Left renal cortex interstitium (tissue), 4 donors: Measurements from ENCODE around the gene HSPE1. TPM values are rescaled to one million over a fixed set of nuclear protein-coding genes. Genes with fewer than 3 reads are reported as not detected.
"Not testable (repeated sequence)": the region's sequence is repeated elsewhere in the genome, so short reads cannot be mapped to it uniquely, and the experiment has no call there.

Experiments used
- DNase-seq, 4 donors: peaks; one replicate each; pipeline ENCODE4 v3.0.0-alpha.2; 2013; ENCODE audit warnings: low read depth in 4 of 4, low spot score in 2 of 4, missing footprints in 1 of 4
- polyA plus RNA-seq, 4 donors: library from polyadenylated mRNA; unstranded; fragments of 120-200 nt; gene quantifications; one replicate each; pipeline ENCODE4 v1.2.1, GENCODE V29; 2013; ENCODE audit not compliant: insufficient read length in 4 of 4

Gene HSPE1
- 100 to 1,000 TPM; 213 to 307 (median 255) TPM for polyA plus RNA-seq

DNA sequence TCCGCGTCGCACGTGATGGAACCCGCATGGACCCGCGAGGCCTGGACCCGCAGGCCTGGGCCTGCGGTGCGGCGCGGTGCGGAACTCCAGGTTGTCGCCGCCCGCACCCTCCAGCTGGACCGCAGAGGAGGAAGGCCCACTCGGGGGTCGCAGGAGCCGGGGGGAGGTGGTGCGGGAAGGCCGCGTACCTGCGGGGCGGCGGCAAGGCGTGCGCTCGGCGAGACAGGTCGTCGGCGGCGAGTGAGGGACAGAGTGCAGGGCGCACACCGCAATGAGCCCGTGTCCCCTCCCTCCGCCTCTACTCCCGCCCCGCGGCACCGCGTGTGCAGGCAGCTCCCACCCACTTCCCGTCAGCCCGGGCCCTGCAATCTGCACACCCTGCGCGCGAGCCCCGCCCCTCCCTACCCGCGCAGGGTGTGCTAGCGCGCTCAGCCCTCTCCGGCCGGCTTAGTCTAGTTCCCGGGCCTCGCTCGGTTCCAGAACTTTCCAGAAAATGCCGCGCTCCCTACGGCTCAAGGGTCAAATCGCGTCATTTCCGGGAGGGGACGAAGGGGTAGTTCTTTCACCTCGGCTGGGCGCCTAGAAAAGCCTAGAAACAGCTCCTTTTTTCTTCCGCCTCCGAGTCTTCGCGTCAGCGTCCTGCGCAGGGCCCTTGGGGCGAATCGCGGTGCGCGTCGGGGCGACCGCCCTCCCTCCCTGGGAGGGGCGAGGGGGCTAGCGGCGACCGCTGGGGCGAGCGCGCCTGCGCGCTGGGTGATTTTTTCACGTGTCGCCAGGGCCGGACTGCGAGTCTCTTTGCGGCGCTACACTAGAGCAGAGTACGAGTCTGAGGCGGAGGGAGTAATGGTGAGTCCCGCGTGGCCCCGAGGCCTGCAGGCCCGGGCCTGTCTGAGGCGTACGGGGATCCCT lies at the start of gene HSPE1, which contains the start of gene HSPD1:
TSS of gene HSPE1 (plus strand) at position 786 of the 909 bp plus-strand sequence. CDS start at position 844, 58 bp downstream.
TSS of gene HSPD1 (minus strand) at position 247 of the 909 bp plus-strand sequence. CDS start 992 bp downstream, outside the sequence.
- peak; percentile 99 to 100 (median 100) for DNase-seq

- DNase-seq, result no peak
Measured at GRCh38 chr2:197450465-197450864, 49.7 kb upstream of the HSPE1 start.

GRCh38 chr2:197450935-197451358 lies 49.2 kb upstream of the HSPE1 start:
- not testable (repeated sequence) for DNase-seq

DNA sequence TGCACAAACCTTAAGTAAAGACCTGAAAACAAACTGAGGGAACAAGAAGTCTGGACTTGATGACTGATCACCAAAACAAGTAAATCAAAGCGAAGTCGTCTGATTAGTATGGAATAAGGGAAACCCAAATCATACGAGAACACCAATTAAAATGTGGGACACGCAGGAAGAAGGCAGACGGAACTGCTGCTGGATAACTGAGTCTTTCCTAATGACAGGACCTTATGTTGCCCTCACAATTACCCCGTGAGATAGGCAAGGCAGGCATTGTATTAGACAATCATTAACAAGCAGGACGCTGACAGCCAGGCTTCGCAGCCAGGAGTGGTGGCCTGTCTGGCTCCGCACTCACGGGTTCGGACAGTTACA lies 47.4 kb upstream of the HSPE1 start:
- DNase-seq, result no peak

DNA sequence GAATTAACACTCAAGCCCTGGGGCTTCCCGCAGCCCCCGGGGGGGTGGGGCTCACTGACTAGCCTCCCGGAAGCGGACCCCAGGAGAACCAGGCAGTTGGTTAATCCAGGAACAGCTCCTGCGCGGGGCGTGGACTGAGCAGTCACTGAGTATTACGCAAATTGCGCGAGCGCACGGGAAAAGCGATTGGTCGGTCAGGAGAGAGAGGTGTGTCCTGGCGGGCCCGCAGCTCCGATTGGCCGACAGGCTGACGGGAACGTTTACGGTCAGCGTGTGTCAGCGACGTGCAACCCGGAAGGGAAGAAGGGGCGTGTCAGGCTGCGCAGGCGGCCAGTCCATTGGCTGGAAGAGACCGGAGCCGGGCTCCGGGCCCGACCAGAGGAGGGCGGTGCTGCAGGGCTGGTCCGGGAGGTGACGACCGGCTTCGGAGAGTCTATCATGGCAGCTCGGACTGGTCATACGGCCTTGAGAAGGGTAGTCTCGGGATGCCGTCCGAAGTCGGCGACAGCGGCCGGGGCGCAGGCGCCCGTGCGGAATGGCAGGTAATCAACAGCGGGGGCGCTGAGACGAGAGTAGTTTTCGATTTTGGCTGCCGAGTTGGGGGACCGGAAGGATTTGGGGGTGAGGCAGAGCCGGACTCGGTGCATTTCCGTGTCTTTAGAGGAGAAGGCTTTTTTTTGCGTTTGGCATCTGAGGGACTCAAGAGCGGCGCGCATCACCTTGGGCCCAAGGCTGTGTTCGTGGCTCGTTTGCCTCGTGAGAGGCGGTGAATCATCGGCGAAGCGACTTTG lies 46.9 kb upstream of the HSPE1 start, which contains the start of gene COQ10B:
TSS of gene COQ10B (plus strand) at position 430 of the 791 bp plus-strand sequence. CDS start at position 439, 9 bp downstream.
- peak; percentile 95 to 99 (median 96) for DNase-seq

DNA sequence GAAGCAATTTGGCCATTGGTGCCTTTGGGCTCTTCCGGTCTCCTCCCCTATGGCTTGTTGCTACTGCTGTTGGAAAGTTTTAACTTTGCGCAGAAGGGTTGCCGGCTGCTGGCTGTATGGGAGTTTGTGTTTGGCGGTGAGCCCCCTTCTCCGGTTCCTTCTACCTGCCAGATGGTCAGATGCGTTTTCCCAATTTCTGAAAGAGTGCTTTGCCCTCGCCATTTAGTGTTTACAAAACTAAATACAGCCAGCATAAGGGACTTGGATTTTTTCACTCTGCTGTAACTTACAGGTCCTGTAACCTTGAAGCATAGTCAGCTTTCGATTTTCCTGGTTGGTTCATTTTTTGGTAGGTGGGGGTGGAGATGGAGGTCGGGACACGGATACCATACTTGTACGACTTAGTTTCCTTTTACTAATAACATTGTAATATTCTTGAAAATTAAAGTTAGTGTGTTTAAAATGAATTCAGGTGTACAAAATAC lies 46.2 kb upstream of the HSPE1 start:
- peak in 2 of 4 donors; percentile 65 to 74 for DNase-seq

- no peak for DNase-seq
Measured at GRCh38 chr2:197454923-197455322, 45.3 kb upstream of the HSPE1 start.

- no peak for DNase-seq
Measured at GRCh38 chr2:197455428-197455827, 44.8 kb upstream of the HSPE1 start.

- no peak for DNase-seq
Measured at GRCh38 chr2:197460649-197461048, 39.5 kb upstream of the HSPE1 start.

- no peak for DNase-seq
Measured at GRCh38 chr2:197461057-197461456, 39.1 kb upstream of the HSPE1 start.

DNA sequence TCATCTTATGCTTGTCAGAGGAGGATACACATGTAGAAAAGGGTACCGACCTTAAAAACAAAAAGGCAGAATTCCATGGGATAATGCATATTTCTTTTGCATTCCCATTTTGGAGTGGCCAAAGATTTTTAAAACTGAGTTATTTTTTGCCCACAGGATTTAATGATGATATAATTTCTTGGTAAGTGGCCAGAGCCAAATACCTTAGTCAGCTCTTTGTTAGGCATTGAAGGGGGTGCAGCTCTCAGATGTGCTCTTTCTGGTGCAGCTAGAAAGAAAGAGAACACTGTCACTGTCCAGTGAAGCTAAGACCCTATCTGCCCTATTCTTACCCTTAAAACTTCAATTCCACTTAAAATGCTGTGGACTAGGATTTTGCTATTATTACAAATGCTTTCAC lies 36.0 kb upstream of the HSPE1 start:
- no peak for DNase-seq

DNA sequence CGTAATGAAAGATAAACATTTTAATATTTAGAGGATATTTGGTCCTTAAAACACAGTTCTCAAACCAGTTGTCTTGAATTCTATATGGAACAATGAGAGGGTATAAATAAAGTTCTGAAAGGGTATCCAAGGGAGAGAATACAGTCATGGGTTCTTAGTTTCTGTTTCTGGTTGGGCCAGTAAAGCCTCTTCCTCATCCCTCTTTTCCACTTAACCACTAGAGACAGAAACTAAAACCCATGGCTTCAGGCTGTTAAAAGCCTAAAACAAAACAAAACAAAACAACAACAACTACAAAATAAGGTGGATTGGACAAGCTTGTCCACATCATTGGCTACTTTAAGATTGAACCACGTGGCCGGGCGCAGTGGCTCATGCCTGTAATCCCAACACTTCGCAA lies 28.0 kb upstream of the HSPE1 start:
- DNase-seq, result no peak

- no peak for DNase-seq
Measured at GRCh38 chr2:197477797-197478196, 22.4 kb upstream of the HSPE1 start.

GRCh38 chr2:197480165-197481036 lies 19.8 kb upstream of the HSPE1 start:
- no peak for DNase-seq

- DNase-seq, result not testable (repeated sequence)
Measured at GRCh38 chr2:197484248-197484647, 15.9 kb upstream of the HSPE1 start.

DNA sequence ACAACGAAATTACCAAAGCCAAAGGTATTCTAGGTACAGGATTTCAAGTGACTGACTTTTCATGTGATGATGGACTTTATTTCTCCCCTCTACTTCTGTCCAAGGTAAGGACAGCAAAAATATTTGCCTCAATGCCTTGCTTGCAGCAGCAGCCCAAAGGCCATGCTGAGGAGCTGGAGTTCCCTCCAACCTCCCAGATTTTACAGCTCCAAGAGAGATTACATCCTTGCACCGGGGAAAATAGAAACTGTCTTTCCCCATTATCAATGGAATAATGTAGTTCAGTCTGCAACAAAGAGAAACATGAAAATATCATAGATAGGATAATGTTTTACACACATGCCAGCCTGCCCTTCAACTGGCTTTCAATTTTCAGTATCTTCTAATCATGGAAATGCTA lies 14.0 kb upstream of the HSPE1 start:
- no peak for DNase-seq

GRCh38 chr2:197487385-197487784 lies 12.8 kb upstream of the HSPE1 start:
- no peak for DNase-seq

GRCh38 chr2:197495433-197496134 lies 4.6 kb upstream of the HSPE1 start:
- no peak for DNase-seq

DNA sequence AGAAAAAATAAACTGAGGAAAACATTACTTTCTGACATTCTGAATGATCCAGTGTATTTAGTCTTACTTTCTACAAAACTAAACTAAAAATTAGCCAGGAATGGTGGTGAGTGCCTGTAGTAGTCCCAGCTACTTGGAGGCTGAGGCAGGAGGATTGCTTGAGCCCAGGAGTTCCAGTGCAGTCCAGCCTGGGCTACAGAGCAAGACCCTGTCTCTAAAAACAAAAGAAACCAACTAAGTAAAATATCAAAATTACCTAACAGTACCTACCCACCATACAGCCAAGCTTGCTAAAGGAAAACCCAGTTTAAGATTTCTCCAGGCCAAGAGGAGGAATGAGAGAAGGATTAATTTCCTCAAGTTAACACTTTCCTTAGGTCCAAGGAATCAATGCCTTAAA lies 3.5 kb upstream of the HSPE1 start:
- DNase-seq, result no peak
